OCI-LY7 (cell line): ENCODE measurements around the gene ZGRF1.

Experiments used
- EZH2phosphoT487 ChIP-seq: fragments of 200-600 bp; sonication (generic); IDR thresholded peaks from 2 replicates; pipeline ENCODE4 v1.6.1; 2018; ENCODE audit warnings: low read depth, borderline replicate concordance, mild to moderate bottlenecking, mixed run types, antibody characterized with exemption, low read length, moderate library complexity, mixed read lengths
- TF ChIP-seq, protein P1 (sequence below): fragments of 200-600 bp; sonication (generic); conservative IDR thresholded peaks from 2 replicates; pipeline ENCODE4 v1.5.1; 2014; ENCODE audit warnings: mild to moderate bottlenecking, antibody characterized with exemption, low read length, moderate library complexity, mixed read lengths

DNA sequence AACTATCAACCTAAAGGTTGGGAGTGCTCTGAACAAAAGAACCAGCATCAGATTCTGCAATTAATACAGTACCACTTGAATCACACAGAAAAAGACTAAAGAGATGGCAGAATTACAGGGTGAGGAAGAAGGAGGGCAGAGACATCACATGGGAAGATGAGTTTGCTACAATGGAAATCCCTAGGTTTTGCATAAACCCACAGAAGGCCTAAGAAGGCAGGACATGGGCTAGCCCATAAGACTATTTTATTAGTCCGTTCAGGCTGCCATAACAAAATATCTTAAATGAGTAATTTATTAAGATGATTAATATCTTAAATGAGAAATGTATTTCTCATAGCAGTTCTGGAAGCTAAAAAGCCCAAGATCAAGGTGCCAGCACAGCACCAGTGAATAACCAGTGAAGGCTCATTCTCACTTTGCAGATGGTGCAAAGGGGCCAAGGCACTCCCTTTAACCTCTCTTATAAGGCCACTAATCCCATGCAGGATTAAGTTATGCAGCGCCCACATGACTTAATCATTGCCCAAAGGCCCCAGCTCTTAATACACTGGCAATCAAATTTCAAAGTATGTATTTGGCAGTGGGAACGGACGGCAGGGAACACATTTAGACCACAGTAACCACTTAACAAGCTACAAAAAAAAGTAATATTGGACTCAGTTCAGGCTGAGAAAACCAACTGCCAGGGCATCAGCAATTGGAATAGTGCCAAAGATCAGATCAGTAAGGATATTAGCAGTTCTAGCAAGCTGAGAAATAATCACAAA, 73.1 kb downstream of the ZGRF1 start:
- TF ChIP-seq, protein P1, sequence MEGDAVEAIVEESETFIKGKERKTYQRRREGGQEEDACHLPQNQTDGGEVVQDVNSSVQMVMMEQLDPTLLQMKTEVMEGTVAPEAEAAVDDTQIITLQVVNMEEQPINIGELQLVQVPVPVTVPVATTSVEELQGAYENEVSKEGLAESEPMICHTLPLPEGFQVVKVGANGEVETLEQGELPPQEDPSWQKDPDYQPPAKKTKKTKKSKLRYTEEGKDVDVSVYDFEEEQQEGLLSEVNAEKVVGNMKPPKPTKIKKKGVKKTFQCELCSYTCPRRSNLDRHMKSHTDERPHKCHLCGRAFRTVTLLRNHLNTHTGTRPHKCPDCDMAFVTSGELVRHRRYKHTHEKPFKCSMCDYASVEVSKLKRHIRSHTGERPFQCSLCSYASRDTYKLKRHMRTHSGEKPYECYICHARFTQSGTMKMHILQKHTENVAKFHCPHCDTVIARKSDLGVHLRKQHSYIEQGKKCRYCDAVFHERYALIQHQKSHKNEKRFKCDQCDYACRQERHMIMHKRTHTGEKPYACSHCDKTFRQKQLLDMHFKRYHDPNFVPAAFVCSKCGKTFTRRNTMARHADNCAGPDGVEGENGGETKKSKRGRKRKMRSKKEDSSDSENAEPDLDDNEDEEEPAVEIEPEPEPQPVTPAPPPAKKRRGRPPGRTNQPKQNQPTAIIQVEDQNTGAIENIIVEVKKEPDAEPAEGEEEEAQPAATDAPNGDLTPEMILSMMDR = no peak
- TF ChIP-seq EZH2phosphoT487 = no peak
